PC-3 (cell line): ENCODE measurements around the gene RBM47. TPM values are rescaled to one million over a fixed set of nuclear protein-coding genes. Genes with fewer than 3 reads are reported as not detected.

Source experiments
- ATAC-seq: fragments of 200-7000 bp; cut with Tn5 transposase; 2 replicates; pipeline ENCODE4 v1.9.1; 2020; ENCODE audit warnings: mild to moderate bottlenecking, moderate library complexity
- BruUV-seq: library from RNA; stranded (reverse); fragments of 400-500 nt; replicated peaks from 2 replicates; lab custom pipeline; 2021; lab: Mats Ljungman, UMichigan
- CTCF ChIA-PET: fragments of 300-600 bp; sonication (Branson Sonifier 250); formaldehyde crosslinking; loops from one replicate; lab custom pipeline; 2022; ENCODE audit warnings: antibody characterized with exemption; lab: Charles Lee
- POLR2A ChIA-PET: fragments of 300-600 bp; sonication (Branson Sonifier 250); formaldehyde crosslinking; loops from one replicate; lab custom pipeline; 2022; ENCODE audit warnings: antibody characterized with exemption; ENCODE audit not compliant: unreplicated experiment; lab: Charles Lee
- DNase-seq: peaks from one replicate; pipeline ENCODE4 v3.0.0-alpha.2; 2015
- H2AFZ ChIP-seq: fragments of 300-600 bp; sonication (generic); 2 replicates; pipeline ENCODE4 v1.6.0; 2016; ENCODE audit warnings: antibody characterized with exemption, low read length
- H3F3A ChIP-seq: fragments of 300-600 bp; sonication (generic); one replicate; pipeline ENCODE4 v1.6.0; 2017; ENCODE audit warnings: antibody characterized with exemption, low read length, control low read depth, mild to moderate bottlenecking; ENCODE audit not compliant: unreplicated experiment
- H3K27ac ChIP-seq: fragments of 300-600 bp; sonication (generic); 2 replicates; pipeline ENCODE4 v1.5.1; 2016; ENCODE audit warnings: mild to moderate bottlenecking, low read length
- H3K27me3 ChIP-seq: fragments of 300-600 bp; sonication (generic); 2 replicates; pipeline ENCODE4 v1.6.1; 2016; ENCODE audit warnings: low read length, mixed read lengths
- H3K36me3 ChIP-seq: fragments of 300-600 bp; sonication (generic); 2 replicates; pipeline ENCODE4 v1.6.1; 2016; ENCODE audit warnings: low read depth, mixed run types, low read length, mixed read lengths
- H3K4me1 ChIP-seq: fragments of 300-600 bp; sonication (generic); 2 replicates; pipeline ENCODE4 v1.5.1; 2016; ENCODE audit warnings: low read length; ENCODE audit not compliant: insufficient read depth
- H3K4me2 ChIP-seq: fragments of 300-600 bp; sonication (generic); 2 replicates; pipeline ENCODE4 v1.6.0; 2016; ENCODE audit warnings: low read length
- H3K4me3 ChIP-seq: fragments of 300-600 bp; sonication (generic); 2 replicates; pipeline ENCODE4 v1.5.1; 2016; ENCODE audit warnings: mild to moderate bottlenecking, low read length, mixed read lengths
- H3K79me2 ChIP-seq: fragments of 300-600 bp; sonication (generic); 2 replicates; pipeline ENCODE4 v1.6.1; 2017; ENCODE audit warnings: low read length, mixed read lengths
- H3K9ac ChIP-seq: fragments of 300-600 bp; sonication (generic); 2 replicates; pipeline ENCODE4 v1.6.0; 2016; ENCODE audit warnings: mild to moderate bottlenecking, low read length
- H3K9me2 ChIP-seq: fragments of 300-600 bp; sonication (generic); replicated peaks from 2 replicates; pipeline ENCODE4 v1.6.1; 2016; ENCODE audit warnings: mixed run types, low read length, mixed read lengths
- H3K9me3 ChIP-seq: fragments of 300-600 bp; sonication (generic); 2 replicates; pipeline ENCODE4 v1.6.1; 2016; ENCODE audit warnings: low read length, mixed read lengths
- H4K20me1 ChIP-seq: fragments of 300-600 bp; sonication (generic); 2 replicates; pipeline ENCODE4 v1.6.1; 2016; ENCODE audit warnings: low read length, mixed read lengths
- EZH2 ChIP-seq: fragments of 300-600 bp; sonication (generic); IDR thresholded peaks from one replicate; pipeline ENCODE4 v1.6.1; 2017; ENCODE audit warnings: antibody characterized with exemption, mild to moderate bottlenecking, low read length; ENCODE audit not compliant: unreplicated experiment
- EZH2phosphoT487 ChIP-seq: fragments of 300-600 bp; sonication (generic); IDR thresholded peaks from 2 replicates; pipeline ENCODE4 v1.6.1; 2018; ENCODE audit warnings: mild to moderate bottlenecking, antibody characterized with exemption, low read length, borderline replicate concordance
- intact Hi-C: fragments of 100-400 bp; cut with micrococcal nuclease; formaldehyde crosslinking; loops from 2 replicates; pipeline ENCODE4 v1.9.0; 2023
- total RNA-seq: library from RNA; depleted of rRNA; stranded (reverse); fragments of >200 nt; gene quantifications from 2 replicates; pipeline ENCODE4 v1.2.3, GENCODE V29; 2014
- TF ChIP-seq, protein P1 (sequence below): fragments of 300-600 bp; sonication (generic); conservative IDR thresholded peaks from 2 replicates; pipeline ENCODE4 v1.5.1; 2017; ENCODE audit warnings: antibody characterized with exemption, low read depth, mild to moderate bottlenecking, low read length

Gene RBM47
- total RNA-seq, 1 experiment from 2014 or later: 34.7 TPM

DNA sequence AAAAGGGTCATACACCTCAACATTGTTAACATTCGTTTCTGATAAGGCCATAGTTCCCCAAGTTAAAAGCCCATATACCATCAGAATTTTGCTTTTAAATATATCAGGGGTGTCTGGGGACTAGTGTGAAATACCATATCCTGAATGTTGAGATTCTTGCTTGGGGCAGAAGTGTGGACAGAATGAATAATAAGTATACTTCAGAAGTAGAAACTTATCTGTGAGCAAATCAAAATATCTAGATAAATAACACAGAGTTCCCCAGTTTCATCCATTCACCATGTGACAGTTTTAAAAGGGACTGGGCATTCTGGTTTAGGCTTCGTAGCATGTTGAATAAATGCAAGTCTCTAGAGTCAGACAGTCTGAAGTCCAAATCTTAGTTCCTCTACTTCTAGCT is 184.0 kb downstream of the RBM47 start:
- Histone ChIP-seq H2AFZ (no peak overlapping the region), H3K9me3 (no peaks in the 10 kb centered on the region), H3K36me3 (no peaks in the 10 kb centered on the region), H3K9ac (no peak overlapping the region), H4K20me1 (no peaks in the 10 kb centered on the region), H3K27me3 (no peaks in the 10 kb centered on the region), H3K4me3 (no peak overlapping the region), H3K27ac (no peak overlapping the region), H3K9me2 (no peaks in the 10 kb centered on the region), H3K4me1 (peaks cover 12% of the 10 kb centered on the region), H3K79me2 (no peaks in the 10 kb centered on the region), H3K4me2 (no peak overlapping the region), H3F3A (no peaks in the 10 kb centered on the region)
- no TSS peak for BruUV-seq
- POLR2A ChIA-PET: no interaction called here
- TF ChIP-seq EZH2 (no peak), EZH2phosphoT487 (no peak)
- TF ChIP-seq, protein P1, sequence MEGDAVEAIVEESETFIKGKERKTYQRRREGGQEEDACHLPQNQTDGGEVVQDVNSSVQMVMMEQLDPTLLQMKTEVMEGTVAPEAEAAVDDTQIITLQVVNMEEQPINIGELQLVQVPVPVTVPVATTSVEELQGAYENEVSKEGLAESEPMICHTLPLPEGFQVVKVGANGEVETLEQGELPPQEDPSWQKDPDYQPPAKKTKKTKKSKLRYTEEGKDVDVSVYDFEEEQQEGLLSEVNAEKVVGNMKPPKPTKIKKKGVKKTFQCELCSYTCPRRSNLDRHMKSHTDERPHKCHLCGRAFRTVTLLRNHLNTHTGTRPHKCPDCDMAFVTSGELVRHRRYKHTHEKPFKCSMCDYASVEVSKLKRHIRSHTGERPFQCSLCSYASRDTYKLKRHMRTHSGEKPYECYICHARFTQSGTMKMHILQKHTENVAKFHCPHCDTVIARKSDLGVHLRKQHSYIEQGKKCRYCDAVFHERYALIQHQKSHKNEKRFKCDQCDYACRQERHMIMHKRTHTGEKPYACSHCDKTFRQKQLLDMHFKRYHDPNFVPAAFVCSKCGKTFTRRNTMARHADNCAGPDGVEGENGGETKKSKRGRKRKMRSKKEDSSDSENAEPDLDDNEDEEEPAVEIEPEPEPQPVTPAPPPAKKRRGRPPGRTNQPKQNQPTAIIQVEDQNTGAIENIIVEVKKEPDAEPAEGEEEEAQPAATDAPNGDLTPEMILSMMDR: no peak
- ATAC-seq: no peak
- no peak for DNase-seq
- CTCF ChIA-PET: no interaction called here
- intact Hi-C loops: no loop called here

DNA sequence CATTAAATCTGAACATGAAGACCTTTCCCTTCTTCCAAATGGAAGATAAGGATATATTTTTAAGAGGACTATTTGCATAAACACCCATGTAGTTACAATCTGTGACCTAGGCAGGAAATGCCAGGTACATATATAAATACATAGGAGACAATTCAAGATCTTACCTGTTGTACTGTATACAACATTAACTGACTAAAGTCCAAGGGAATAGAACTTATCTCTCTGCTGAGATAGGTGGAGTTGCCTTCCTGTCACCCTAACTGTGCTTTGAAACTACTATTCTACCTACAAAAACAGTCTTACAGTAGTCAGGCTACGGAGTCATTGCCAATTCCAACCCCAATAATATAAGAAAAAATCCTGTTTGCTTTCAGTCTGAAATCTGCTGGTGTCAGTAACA is 188.2 kb downstream of the RBM47 start:
- Histone ChIP-seq H3K9me2 (no peaks in the 10 kb centered on the region), H3K4me2 (no peak overlapping the region), H2AFZ (no peak overlapping the region), H3K4me3 (no peak overlapping the region), H3K27me3 (no peaks in the 10 kb centered on the region), H4K20me1 (no peaks in the 10 kb centered on the region), H3K4me1 (no peaks in the 10 kb centered on the region), H3K36me3 (no peaks in the 10 kb centered on the region), H3K9me3 (no peaks in the 10 kb centered on the region), H3K79me2 (no peaks in the 10 kb centered on the region), H3K9ac (no peak overlapping the region), H3K27ac (no peak overlapping the region), H3F3A (no peaks in the 10 kb centered on the region)
- no TSS peak for BruUV-seq
- intact Hi-C loops: no loop called here
- DNase-seq (no peak), ATAC-seq (no peak)
- ChIA-PET POLR2A (no interaction called here), CTCF (no interaction called here)
- TF ChIP-seq EZH2phosphoT487 (no peak), EZH2 (no peak)
- TF ChIP-seq, protein P1: no peak

DNA sequence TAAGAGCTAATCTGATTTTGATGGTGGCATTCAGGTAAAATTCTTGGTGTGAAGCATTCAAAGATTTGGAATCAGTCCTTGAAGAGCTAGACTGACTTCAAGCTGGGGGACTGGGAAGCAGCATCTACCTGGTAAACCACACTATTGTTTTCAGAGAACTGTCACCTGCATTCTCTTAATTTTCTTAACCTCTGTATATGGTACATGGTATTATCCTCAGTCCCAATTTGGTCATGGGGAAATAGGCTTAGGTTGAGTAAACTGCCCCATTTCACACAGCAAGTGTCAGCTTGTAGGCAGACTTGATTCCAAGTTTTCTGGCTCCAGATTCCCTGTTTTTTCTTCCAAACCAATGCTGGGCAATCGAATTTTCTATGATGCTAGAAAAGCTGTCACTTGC is 190.1 kb downstream of the RBM47 start:
- H4K20me1 ChIP-seq: no peaks in the 10 kb centered on the region
- H3K36me3 ChIP-seq: no peaks in the 10 kb centered on the region
- H3K4me3 ChIP-seq: no peak overlapping the region
- H3K27me3 ChIP-seq: no peaks in the 10 kb centered on the region
- no peaks in the 10 kb centered on the region for H3K79me2 ChIP-seq
- ChIA-PET POLR2A (no interaction called here), CTCF (no interaction called here)
- intact Hi-C loops: no loop called here
- H2AFZ ChIP-seq: no peak overlapping the region
- no TSS peak for BruUV-seq
- H3K4me2 ChIP-seq: no peak overlapping the region
- no peaks in the 10 kb centered on the region for H3K4me1 ChIP-seq
- H3K9me2 ChIP-seq: no peaks in the 10 kb centered on the region
- TF ChIP-seq, protein P1: no peak
- TF ChIP-seq EZH2: no peak
- ATAC-seq (no peak), DNase-seq (no peak)
- no peaks in the 10 kb centered on the region for H3F3A ChIP-seq
- no peaks in the 10 kb centered on the region for H3K9me3 ChIP-seq
- no peak overlapping the region for H3K9ac ChIP-seq
- H3K27ac ChIP-seq: no peak overlapping the region
